Activated CD4-positive, alpha-beta T cell treated with anti-CD3 and anti-CD28 coated beads, Interleukin-2, amount 50 U/mL, for 24 hours (primary cell): ENCODE data around the gene MAN1A1.

Experiments used
- DNase-seq, 2 donors: peaks; one replicate each; pipeline ENCODE4 v3.0.0-alpha.2; 2020; ENCODE audit warnings: low read depth in 1 of 2, low spot score in 1 of 2

The MAN1A1 gene

GRCh38 chr6:119273272-119274196, 76.0 kb downstream of the MAN1A1 start:
- no peak for DNase-seq

- no peak for DNase-seq
Observed at GRCh38 chr6:119270545-119270944, 79.0 kb downstream of the MAN1A1 start.

DNA sequence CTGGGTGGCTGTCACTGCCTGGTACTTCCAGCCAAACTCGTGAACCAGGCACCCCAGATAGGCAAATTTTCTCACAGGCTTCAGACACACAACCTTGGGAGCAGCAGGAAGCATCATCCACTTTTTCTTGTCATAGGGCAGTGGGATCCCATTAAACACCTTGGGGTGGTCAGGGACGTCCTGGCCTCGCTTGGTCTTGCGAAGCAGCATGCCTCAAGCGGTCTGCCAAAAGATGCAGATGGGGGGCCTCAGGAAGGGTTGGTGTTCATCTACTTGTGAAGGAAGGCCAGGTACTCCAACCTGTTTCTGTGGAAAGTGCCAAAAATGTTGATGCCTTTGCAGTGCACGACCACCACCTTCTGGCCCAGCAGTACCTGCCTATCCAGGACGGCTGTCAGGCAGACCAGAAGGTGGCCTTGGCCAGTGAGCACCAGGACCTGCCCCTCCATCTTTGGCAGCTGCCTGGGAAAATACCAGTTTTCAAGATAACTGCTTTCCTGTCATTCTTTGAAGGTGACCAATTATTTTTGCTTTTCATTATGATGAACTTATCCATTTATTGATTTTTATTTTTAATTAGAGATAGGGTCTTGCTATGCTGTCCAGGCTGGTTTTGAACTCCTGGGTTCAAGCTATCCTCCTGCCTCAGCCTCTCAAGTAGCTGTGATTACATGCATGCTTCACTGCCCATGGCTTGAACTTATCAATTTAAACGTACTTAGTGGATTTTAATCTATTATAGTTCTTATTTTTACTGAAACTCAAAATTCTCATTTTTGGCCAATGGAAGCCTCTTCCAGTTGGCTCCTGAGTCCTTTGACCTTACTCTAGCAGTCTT, 80.1 kb downstream of the MAN1A1 start:
- DNase-seq: no peak

- DNase-seq: no peak
Observed at GRCh38 chr6:119267126-119267905, 82.2 kb downstream of the MAN1A1 start.

- DNase-seq: no peak
Observed at GRCh38 chr6:119264854-119265397, 84.6 kb downstream of the MAN1A1 start.

GRCh38 chr6:119262612-119263011, 86.9 kb downstream of the MAN1A1 start:
- DNase-seq: no peak

GRCh38 chr6:119261944-119262284, 87.6 kb downstream of the MAN1A1 start:
- no peak for DNase-seq

- no peak for DNase-seq
Observed at GRCh38 chr6:119259027-119259426, 90.5 kb downstream of the MAN1A1 start.

DNA sequence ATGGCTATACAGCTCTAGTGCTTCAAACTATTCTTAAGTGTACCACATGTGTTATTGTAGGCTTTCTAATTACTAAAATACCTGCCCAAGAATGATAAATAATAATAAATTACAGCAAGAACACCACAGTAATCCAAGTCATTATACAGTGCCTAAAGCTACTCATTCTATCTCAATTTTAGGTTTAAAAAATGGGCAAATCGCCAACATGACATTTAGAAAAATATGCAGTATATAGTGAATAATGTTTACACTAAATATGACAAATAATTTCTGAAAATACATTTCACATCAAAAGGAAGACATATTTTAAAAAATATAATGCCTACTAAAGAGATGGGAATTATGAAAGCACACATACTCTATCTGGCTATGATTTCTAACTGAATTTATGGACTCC, 91.8 kb downstream of the MAN1A1 start:
- no peak for DNase-seq

- DNase-seq: no peak
Observed at GRCh38 chr6:119256978-119257462, 92.5 kb downstream of the MAN1A1 start.

- DNase-seq: no peak
Observed at GRCh38 chr6:119256392-119256791, 93.2 kb downstream of the MAN1A1 start.

GRCh38 chr6:119255492-119255891, 94.1 kb downstream of the MAN1A1 start:
- no peak for DNase-seq

DNA sequence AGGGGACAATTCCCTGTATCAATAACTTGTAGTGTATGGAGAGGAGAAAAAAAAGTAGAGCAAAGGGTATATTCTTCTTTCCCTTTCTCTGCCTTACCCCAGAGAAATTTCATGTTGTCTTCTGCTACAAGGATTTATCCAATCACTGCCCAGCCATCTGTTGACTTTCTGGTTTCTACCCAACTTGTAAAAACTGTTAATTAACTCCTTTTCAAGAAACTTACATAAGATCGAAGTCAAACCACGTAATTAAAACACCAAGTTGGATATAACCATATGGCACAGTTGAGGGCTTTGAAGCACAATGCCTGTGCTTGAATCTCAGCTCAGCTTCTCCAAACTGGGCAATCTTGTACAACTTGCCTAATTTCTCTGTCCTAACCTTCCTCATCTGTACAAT, 99.5 kb downstream of the MAN1A1 start:
- no peak for DNase-seq

DNA sequence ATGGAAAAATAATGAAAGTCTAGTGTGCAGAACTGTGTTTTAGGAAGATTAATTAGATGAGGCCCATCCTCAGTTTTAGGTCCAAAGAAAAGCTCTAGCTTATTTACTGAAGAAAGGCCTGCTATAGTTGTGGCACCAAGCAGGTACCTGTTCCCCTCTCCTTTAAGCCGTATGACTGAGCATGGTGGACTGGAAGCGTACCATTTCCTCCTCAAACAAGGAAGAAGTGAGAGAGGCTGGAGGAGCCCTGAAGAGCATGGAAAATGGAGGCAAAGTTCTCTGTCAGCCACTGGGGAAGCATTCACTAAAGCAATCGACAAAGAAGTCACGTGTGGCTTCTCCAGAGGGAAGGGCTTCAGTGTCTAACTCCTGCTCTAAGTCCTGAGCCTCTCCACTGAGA, 100.2 kb downstream of the MAN1A1 start:
- DNase-seq: no peak

- DNase-seq: no peak
Observed at GRCh38 chr6:119247504-119247903, 102.1 kb downstream of the MAN1A1 start.

DNA sequence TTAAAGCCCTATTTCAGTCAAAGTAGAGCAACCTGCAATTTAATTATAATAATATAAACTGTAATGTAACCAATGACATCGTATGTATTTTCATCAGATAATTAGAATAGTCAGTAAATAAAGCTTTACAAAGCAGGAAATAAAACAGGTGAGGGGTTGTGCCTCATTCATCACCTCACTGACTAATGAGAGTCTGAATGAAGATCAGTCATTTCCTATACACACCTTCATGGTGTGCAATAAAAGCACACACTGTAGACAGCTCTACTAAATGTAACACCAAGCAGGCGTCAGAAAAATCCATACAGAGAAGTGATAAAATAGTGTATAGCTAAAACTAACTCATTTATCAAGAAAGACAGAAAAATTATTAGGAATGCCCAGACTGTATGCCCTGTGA, 105.9 kb downstream of the MAN1A1 start:
- DNase-seq: no peak

DNA sequence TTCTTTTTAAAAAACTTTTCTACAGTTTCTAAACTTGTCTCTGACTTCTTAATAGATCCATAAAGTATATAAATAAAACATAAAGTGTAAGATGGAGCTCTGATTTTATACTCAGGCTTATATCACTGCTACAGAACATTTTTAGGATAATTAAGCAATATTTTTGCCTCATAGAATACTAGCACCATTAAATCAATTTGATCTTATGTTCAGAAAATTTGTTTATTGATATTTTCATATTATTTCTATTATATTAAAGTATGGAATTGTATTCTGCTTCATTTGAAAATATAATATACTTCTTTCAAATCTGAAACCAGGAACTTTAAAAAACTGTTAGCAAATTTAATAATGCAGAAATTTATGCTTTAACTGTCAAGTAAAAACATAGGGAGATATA, 106.5 kb downstream of the MAN1A1 start:
- no peak for DNase-seq

GRCh38 chr6:119241540-119242309, 107.8 kb downstream of the MAN1A1 start:
- DNase-seq: no peak

DNA sequence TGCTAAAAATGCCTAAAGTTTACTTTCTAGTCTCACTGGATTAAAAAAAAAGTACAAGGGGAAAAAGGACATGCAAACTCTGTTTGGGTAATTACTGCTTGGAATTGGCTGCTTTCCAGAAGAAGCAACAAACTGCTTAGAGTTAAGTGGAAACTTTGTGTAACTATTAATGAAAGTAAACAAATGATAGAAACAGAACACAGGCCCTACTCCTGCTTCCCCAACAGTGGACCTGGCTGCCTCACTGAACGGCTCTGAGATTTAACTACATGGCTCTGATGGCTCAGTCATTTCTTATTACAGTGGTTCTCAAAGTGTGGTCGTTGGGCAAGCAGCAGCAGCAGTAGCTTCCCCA, 108.5 kb downstream of the MAN1A1 start:
- no peak for DNase-seq
